PC-9 (cell line): ENCODE results near the gene MACROD2.

ENCODE experiments used
- EZH2 ChIP-seq: fragments of 200-600 bp; sonication (generic); IDR thresholded peaks from 2 replicates; pipeline ENCODE4 v1.8.0; 2017; ENCODE audit warnings: antibody characterized with exemption, low read depth
- TF ChIP-seq, protein P1 (sequence below): fragments of 200-600 bp; sonication (generic); conservative IDR thresholded peaks from 2 replicates; pipeline ENCODE4 v1.6.1; 2017; ENCODE audit warnings: mixed run types, antibody characterized with exemption, mild to moderate bottlenecking, moderate library complexity

GRCh38 chr20:15253431-15253830, 1258.1 kb downstream of the MACROD2 start:
- TF ChIP-seq, protein P1, sequence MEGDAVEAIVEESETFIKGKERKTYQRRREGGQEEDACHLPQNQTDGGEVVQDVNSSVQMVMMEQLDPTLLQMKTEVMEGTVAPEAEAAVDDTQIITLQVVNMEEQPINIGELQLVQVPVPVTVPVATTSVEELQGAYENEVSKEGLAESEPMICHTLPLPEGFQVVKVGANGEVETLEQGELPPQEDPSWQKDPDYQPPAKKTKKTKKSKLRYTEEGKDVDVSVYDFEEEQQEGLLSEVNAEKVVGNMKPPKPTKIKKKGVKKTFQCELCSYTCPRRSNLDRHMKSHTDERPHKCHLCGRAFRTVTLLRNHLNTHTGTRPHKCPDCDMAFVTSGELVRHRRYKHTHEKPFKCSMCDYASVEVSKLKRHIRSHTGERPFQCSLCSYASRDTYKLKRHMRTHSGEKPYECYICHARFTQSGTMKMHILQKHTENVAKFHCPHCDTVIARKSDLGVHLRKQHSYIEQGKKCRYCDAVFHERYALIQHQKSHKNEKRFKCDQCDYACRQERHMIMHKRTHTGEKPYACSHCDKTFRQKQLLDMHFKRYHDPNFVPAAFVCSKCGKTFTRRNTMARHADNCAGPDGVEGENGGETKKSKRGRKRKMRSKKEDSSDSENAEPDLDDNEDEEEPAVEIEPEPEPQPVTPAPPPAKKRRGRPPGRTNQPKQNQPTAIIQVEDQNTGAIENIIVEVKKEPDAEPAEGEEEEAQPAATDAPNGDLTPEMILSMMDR = no peak
- TF ChIP-seq EZH2 = no peak
